HFFc6 (cell line): Measurements from ENCODE around the gene RIOX2. TPM values are rescaled to one million over a fixed set of nuclear protein-coding genes. Genes with fewer than 3 reads are reported as not detected.

Experiments used
- DNase-seq: peaks from one replicate; pipeline ENCODE4 v3.0.0-alpha.2; 2018
- H3K27ac Mint-ChIP-seq: 2 replicates; pipeline ENCODE4 v1.8.0; 2020; ENCODE audit warnings: mild to moderate bottlenecking, mixed read lengths
- H3K27me3 Mint-ChIP-seq: 2 replicates; pipeline ENCODE4 v1.8.0; 2021; ENCODE audit warnings: mild to moderate bottlenecking, moderate library complexity, mixed read lengths; ENCODE audit not compliant: insufficient read depth
- H3K36me3 Mint-ChIP-seq: 2 replicates; pipeline ENCODE4 v1.8.0; 2021; ENCODE audit warnings: low read depth, mixed read lengths
- H3K4me1 Mint-ChIP-seq: 2 replicates; pipeline ENCODE4 v1.8.0; 2020; ENCODE audit warnings: low read depth, mixed read lengths
- H3K4me3 Mint-ChIP-seq: 2 replicates; pipeline ENCODE4 v1.8.0; 2020; ENCODE audit warnings: mild to moderate bottlenecking, moderate library complexity, mixed read lengths
- H3K9me3 Mint-ChIP-seq: 2 replicates; pipeline ENCODE4 v1.8.0; 2020; ENCODE audit warnings: mild to moderate bottlenecking, mixed read lengths
- CTCF ChIP-seq: fragments of 200-600 bp; sonication (generic); IDR thresholded peaks from 2 replicates; pipeline ENCODE4 v1.5.0; 2021; ENCODE audit warnings: antibody characterized with exemption, mild to moderate bottlenecking
- total RNA-seq, 6 experiments: library from RNA; stranded (reverse); fragmentation: NEBNext Ultra II Directional; extraction: Animal tissue kit (Norgen Biotek cat#: 25700); gene quantifications; 2 replicates in 1 of 6; 3 replicates in 5 of 6; pipeline ENCODE4 v1.2.3, GENCODE V29; 2021

RIOX2 gene
- total RNA-seq, 6 experiments from 2014 or later: 27.3 to 38.4 (median 31.3) TPM

- no peak for DNase-seq
- Mint-ChIP-seq H3K4me3 (no peak overlapping the region), H3K9me3 (no peaks in the 10 kb centered on the region), H3K27ac (no peak overlapping the region), H3K4me1 (peaks cover 19% of the 10 kb centered on the region), H3K27me3 (no peaks in the 10 kb centered on the region; the same call in 1 of the 2 replicates), H3K36me3 (peaks cover 10% of the 10 kb centered on the region; the same call in 1 of the 2 replicates)
- TF ChIP-seq CTCF: no peak
These were observed 12.4 kb downstream of the RIOX2 start for GRCh38 chr3:97959872-97960271.

GRCh38 chr3:97958796-97959195 lies 13.4 kb downstream of the RIOX2 start:
- Mint-ChIP-seq H3K36me3 (peaks cover 15% of the 10 kb centered on the region; the same call in 1 of the 2 replicates), H3K9me3 (no peaks in the 10 kb centered on the region), H3K27me3 (no peaks in the 10 kb centered on the region; the same call in 1 of the 2 replicates), H3K27ac (peak overlapping the region; percentile 67), H3K4me3 (no peak overlapping the region), H3K4me1 (peaks cover 19% of the 10 kb centered on the region)
- no peak for TF ChIP-seq CTCF
- no peak for DNase-seq

- H3K27ac Mint-ChIP-seq: peak overlapping the region; percentile 67
- TF ChIP-seq CTCF: no peak
- no peaks in the 10 kb centered on the region; the same call in 1 of the 2 replicates for H3K27me3 Mint-ChIP-seq
- peaks cover 15% of the 10 kb centered on the region; the same call in 1 of the 2 replicates for H3K36me3 Mint-ChIP-seq
- H3K9me3 Mint-ChIP-seq: no peaks in the 10 kb centered on the region
- peak; percentile 24 for DNase-seq
- H3K4me1 Mint-ChIP-seq: peaks cover 20% of the 10 kb centered on the region
- no peak overlapping the region for H3K4me3 Mint-ChIP-seq
These were observed 13.8 kb downstream of the RIOX2 start for GRCh38 chr3:97958396-97958795.

GRCh38 chr3:97957617-97958311 lies 14.5 kb downstream of the RIOX2 start:
- Mint-ChIP-seq H3K27me3 (no peaks in the 10 kb centered on the region; the same call in 1 of the 2 replicates), H3K36me3 (peaks cover 20% of the 10 kb centered on the region; the same call in 1 of the 2 replicates), H3K27ac (peak overlapping the region; percentile 67), H3K4me3 (no peak overlapping the region), H3K4me1 (peaks cover 26% of the 10 kb centered on the region), H3K9me3 (no peaks in the 10 kb centered on the region)
- DNase-seq: peak; percentile 44
- no peak for TF ChIP-seq CTCF

GRCh38 chr3:97956051-97956450 lies 16.2 kb downstream of the RIOX2 start:
- H3K27me3 Mint-ChIP-seq: no peaks in the 10 kb centered on the region
- no peak for TF ChIP-seq CTCF
- DNase-seq: no peak
- H3K27ac Mint-ChIP-seq: no peak overlapping the region
- no peaks in the 10 kb centered on the region for H3K9me3 Mint-ChIP-seq
- peaks cover 24% of the 10 kb centered on the region; the same call in 1 of the 2 replicates for H3K36me3 Mint-ChIP-seq
- H3K4me1 Mint-ChIP-seq: peaks cover 38% of the 10 kb centered on the region
- no peak overlapping the region for H3K4me3 Mint-ChIP-seq
